GM18502 (cell line): ENCODE data around the gene C14orf119.
A peak's percentile ranks its signal among the peaks of the same experiment; 100 is the strongest.

Experiments used
- ATAC-seq: cut with Tn5 transposase; IDR thresholded peaks from one replicate; pipeline ENCODE4 v1.9.1; 2021; ENCODE audit warnings: mild to moderate bottlenecking; ENCODE audit not compliant: unreplicated experiment, poor library complexity

The C14orf119 gene

DNA sequence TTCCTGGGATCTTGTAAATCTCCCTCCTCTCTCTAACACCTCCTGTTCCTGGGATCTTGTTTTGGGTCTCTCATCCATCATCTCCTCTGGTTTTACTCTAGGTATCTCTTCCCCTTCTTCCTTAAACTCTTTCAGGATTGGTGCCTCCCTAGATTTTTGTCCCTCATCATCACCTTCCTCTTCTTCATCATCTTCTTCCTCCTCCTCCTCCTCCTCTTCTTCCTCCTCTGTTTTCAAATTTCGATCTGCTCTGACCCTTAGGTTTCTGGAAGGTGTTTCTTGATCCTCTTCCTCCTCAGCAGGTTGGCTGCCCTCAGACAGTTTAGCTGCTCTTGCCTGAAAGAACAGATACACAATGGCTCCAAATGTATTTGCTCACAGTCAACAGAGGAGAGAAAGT, 14.8 kb upstream of the C14orf119 start:
- no peak for ATAC-seq

GRCh38 chr14:23085458-23085857, 9.8 kb upstream of the C14orf119 start:
- no peak for ATAC-seq

- ATAC-seq = no peak
Observed at GRCh38 chr14:23086565-23086964, 8.7 kb upstream of the C14orf119 start.

DNA sequence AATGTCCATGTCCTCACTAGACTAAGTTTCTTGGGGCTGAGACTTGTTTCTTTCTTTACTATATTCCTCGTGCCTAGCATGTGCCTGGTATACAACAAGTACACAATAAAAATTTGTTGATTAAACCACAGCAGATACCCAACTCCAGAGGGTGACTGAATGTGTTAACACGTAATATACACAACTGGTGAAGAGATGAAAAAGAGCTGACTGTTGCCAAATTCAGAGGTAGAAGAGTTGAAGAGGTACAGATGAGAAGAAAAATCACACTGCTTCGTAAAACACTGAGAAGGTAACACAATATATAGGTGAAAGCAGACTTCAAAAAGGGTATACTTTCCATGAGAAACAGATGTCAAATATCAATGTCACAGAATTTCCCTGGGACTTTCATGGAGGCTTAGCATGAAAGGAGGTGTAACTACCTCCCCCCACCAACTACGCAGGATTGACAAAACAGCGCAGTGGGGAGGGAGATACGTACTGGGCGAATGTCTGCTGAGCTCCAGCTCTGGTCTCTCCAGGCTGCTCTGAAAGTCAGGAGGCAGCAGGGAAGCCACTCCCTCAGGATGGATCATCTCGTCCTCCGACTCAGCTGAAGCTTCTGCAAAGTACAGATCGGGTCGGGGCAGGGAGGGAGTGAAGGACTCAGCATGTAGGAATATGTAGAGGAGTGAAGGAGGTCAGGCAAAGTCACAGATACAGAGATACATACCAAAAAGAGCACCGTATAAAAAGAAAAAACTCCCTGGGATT, 5.6 kb upstream of the C14orf119 start:
- ATAC-seq = no peak

- no peak for ATAC-seq
Observed at GRCh38 chr14:23090254-23090636, 5.1 kb upstream of the C14orf119 start.

DNA sequence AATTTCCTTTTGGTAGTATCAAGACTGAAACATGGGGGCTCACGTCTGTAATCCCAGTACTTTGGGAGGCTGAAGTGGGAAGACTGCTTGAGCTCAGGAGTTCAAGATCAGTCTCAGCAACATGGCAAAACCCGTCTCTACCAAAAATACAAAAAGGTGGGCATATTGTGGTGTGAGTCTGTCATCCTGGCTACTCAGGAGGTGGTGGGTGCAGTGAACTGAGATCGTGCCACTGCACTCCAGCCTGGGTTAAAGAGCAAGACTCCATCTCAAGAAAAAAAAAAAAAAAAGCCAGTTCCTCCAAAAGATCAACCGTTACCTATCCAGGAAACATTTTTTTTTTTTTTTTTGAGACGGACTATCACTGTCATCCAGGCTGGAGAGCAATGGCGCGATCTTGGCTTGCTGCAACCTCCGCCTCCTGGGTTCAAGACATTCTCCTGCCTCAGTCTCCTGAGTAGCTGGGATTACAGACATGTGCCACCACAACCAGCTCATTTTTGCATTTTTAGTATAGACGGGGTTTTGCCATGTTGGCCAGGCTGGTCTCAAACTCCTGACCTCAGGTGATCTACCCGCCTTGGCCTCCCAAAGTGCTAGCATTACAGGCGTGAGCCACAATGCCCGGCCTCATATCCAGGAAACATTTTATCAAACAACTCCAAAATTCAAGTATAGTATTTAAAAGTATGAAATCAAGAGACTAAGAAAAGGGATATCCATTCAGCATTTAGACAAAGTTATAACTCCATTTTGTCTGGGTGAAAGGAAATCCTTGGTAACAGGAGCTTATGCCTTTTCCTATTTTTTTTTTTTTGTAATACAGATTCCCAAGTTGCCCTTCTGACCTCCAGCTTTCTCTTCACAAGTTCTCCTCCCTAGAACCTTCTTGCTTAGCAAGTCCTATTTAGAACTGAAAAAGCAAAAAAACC, 3.7 kb upstream of the C14orf119 start:
- no peak for ATAC-seq

- no peak for ATAC-seq
Observed at GRCh38 chr14:23093104-23093503, 2.2 kb upstream of the C14orf119 start.

- ATAC-seq = no peak
Observed at GRCh38 chr14:23093526-23093925, 1.8 kb upstream of the C14orf119 start.

- ATAC-seq = no peak
Observed at GRCh38 chr14:23093991-23094665, 1.2 kb upstream of the C14orf119 start.

GRCh38 chr14:23094666-23095195, 574 bp upstream of the C14orf119 start, which contains the start of gene ACIN1:
TSS of gene ACIN1 (minus strand) at chr14:23095136. CDS start at chr14:23095112, 24 bp downstream.
- ATAC-seq = peak; percentile 38

GRCh38 chr14:23097786-23098185, 2.5 kb downstream of the C14orf119 start:
- no peak for ATAC-seq

GRCh38 chr14:23099212-23099861, 4.0 kb downstream of the C14orf119 start:
- ATAC-seq = no peak

DNA sequence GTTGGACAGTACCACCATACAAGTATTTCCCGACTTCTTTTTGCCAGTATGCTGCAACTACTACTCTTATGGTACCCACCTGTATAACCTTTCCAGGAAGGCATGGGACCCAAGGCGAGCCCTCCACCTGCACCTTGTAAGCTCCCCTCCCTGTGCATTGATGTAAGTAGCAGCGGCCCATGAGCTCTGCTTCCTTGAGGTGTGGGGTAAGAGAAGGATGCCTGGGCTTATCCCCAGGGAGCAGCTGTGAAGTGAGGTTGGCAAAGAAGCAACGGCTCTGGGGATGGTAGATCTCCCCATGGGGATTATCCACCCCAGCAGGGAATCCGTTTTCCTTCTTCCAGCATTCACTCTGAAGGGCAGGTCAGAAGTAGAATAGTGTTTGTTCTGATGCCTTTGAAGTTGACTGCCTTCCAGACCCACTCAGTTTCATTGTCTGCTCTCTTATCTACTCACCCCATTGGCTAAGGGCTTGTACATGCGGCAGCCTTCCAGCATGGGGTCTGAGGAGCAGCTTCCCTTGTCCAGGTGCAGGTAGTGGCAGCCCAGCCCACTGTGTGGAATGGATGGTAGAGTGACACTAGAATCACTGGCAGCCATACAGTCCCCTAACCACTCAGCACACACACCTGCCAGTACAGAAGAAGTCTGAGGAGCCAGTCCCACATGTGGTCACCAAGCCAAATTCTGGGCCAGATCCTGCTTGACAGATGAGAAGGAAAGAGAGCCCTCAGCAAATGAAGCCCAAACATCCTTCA, 6.1 kb downstream of the C14orf119 start:
- ATAC-seq = no peak

DNA sequence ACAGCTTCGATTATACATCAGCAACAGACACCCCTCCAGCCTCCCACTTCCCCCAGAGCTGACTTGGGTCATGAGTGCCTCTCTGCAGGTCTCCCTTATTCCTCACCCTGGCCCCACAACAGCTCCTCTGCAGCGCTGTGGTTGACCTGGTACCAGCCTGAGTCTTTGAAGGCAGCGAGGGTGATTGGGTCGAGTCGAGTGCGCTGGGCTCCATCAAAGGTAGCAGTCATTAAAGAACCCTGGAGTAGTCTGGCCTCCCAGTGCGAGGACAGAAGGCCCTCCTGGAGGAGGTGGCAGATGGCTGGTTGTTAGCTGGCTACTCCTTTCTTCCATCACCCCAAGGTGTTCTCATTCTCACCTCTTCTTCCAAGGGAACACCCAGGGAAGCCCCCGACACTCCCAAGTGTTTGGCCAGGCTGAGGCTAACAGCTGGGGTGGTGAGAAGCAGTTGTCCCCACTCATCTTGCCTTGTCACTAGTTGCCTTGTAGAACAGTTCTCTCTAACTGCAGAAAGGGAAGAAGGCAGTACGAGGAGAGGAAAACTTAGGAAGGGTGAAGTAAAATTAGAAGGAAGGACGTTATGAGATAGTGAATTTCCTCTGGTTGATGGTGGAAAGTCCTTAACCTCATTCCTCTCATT, 6.8 kb downstream of the C14orf119 start:
- ATAC-seq = no peak

GRCh38 chr14:23102801-23103200, 7.5 kb downstream of the C14orf119 start:
- no peak for ATAC-seq

GRCh38 chr14:23103581-23103980, 8.3 kb downstream of the C14orf119 start:
- no peak for ATAC-seq

- ATAC-seq = no peak
Observed at GRCh38 chr14:23104070-23104590, 8.8 kb downstream of the C14orf119 start.

- ATAC-seq = no peak
Observed at GRCh38 chr14:23104591-23105347, 9.5 kb downstream of the C14orf119 start, which contains the start of gene CIROP. TSS of gene CIROP (minus strand) at chr14:23104989. CDS start at chr14:23104920, 69 bp downstream.
